ENCODE data around the gene KIAA0513.

KIAA0513 gene

DNA sequence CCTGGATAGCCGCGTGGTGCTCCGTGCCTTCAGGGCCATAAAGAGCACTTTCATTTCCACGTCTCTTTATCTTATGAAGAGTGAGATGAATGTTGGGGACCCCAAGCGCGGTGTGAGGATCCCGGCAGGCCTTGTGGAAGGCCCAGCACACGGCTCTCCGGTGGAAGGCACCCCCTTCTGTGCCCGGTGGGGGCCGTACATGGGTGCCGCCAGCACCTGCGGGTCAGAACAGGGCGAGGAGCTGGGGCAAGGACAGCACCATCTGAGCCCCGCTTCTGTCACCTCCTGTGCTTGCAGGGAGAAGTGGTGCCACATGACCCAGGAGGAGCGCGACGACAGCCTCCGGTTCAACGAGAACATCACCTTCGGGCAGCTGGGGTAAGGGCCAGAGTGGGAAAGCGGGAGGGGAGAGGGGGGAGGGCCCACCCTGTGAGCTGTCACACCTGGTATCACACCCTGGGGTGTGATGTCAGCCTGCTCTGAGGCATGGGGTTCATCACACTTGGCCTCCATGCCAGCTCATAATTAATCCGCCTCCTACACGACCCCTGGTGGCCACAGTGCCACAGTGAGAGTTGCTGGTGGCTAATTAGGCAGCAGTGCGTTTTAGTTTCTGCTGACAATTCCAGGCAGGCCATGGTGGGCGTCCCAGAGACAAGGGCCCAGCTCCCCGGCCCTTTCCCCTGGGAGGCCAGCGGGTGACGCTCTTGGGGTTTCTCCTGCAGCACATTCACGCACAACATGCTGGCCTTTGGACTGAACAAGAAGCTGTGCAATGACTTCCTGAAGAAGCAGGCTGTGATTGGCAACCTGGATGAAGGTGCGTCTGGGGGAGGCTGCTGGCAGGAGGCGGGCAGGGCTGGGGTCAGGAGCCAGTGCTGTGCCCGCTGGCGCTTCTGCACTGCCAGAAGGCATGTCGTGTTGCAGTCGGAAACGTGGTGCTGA lies 59.0 kb downstream of the KIAA0513 start:
- no peaks in the 10 kb centered on the region for H4K20me1 ChIP-seq (ENCODE audit: insufficient read depth, low read length, poor library complexity, severe bottlenecking)
- H2AFZ ChIP-seq (ENCODE audit: low read length) = no peak overlapping the region; the same call in 1 of the 2 replicates
- no peak overlapping the region for H3K4me2 ChIP-seq (ENCODE audit: low read depth, low read length, poor library complexity, severe bottlenecking)

DNA sequence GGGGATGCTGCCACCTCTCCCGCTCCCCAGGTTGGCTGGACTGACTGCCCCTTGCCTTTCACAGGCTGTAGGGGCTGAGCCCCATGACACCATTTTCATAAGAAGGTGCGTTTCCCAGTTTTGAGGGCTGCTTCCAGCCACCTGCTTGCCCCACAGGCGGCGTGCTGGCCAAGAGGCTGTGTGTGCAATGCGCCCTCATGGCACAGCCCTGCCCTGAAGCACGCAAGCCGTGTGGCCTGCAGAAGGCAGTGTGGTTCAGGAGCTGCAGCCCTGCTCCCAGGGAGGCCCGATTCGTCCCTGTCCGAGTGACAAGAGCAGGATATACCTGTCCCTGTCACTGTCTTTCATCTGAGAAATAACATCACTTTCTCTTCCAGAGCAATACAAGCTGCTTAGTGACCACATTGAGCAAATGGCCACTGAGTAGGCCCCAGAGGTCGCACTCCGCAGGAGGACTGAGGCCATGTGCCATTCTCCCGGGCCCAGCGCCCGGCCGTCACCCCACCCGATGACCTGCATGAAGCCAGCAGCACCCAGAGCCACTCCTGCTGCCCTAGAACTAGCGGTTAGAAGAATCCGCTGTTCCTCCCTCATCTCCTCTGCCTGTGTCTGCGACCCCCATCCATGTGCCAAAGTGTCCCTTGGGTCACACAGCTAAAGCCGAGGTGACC lies 60.4 kb downstream of the KIAA0513 start:
- Histone ChIP-seq H3K9ac (ENCODE audit: low read depth, low read length, poor library complexity, severe bottlenecking) (no peak overlapping the region), H3K4me2 (ENCODE audit: low read depth, low read length, poor library complexity, severe bottlenecking) (no peak overlapping the region), H3K36me3 (ENCODE audit: insufficient read depth, low read length) (no peaks in the 10 kb centered on the region), H3K4me3 (ENCODE audit: low read length, poor library complexity, severe bottlenecking) (no peak overlapping the region), H3K9me3 (ENCODE audit: insufficient read depth, low read depth, low read length) (no peaks in the 10 kb centered on the region), H3F3A (ENCODE audit: low read depth) (no peaks in the 10 kb centered on the region), H3K79me2 (ENCODE audit: insufficient read depth, low read length) (no peaks in the 10 kb centered on the region), H3K4me1 (ENCODE audit: insufficient read depth, low read length, poor library complexity, severe bottlenecking) (no peaks in the 10 kb centered on the region), H3K27me3 (ENCODE audit: insufficient read depth, low read length, poor library complexity, severe bottlenecking) (no peaks in the 10 kb centered on the region), H3K9me2 (replicated peaks; ENCODE audit: low read depth, low read length) (no peaks in the 10 kb centered on the region), H4K20me1 (ENCODE audit: insufficient read depth, low read length, poor library complexity, severe bottlenecking) (no peaks in the 10 kb centered on the region), H2AFZ (ENCODE audit: low read length) (no peak overlapping the region)
- no peak for TF ChIP-seq EZH2phosphoT487 (IDR thresholded peaks at IDR 0.05; ENCODE audit: borderline replicate concordance)
- TF ChIP-seq, protein P1, sequence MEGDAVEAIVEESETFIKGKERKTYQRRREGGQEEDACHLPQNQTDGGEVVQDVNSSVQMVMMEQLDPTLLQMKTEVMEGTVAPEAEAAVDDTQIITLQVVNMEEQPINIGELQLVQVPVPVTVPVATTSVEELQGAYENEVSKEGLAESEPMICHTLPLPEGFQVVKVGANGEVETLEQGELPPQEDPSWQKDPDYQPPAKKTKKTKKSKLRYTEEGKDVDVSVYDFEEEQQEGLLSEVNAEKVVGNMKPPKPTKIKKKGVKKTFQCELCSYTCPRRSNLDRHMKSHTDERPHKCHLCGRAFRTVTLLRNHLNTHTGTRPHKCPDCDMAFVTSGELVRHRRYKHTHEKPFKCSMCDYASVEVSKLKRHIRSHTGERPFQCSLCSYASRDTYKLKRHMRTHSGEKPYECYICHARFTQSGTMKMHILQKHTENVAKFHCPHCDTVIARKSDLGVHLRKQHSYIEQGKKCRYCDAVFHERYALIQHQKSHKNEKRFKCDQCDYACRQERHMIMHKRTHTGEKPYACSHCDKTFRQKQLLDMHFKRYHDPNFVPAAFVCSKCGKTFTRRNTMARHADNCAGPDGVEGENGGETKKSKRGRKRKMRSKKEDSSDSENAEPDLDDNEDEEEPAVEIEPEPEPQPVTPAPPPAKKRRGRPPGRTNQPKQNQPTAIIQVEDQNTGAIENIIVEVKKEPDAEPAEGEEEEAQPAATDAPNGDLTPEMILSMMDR (conservative IDR thresholded peaks at IDR 0.05; ENCODE audit: low read length) = no peak

More for the DNA sequence above, 59.0 kb downstream of the KIAA0513 start:
- Histone ChIP-seq H3K4me3 (ENCODE audit: low read length, poor library complexity, severe bottlenecking) (no peak overlapping the region), H3K9me3 (ENCODE audit: insufficient read depth, low read depth, low read length) (no peaks in the 10 kb centered on the region), H3K9ac (ENCODE audit: low read depth, low read length, poor library complexity, severe bottlenecking) (no peak overlapping the region), H3K36me3 (ENCODE audit: insufficient read depth, low read length) (no peaks in the 10 kb centered on the region), H3K4me1 (ENCODE audit: insufficient read depth, low read length, poor library complexity, severe bottlenecking) (no peaks in the 10 kb centered on the region), H3K27me3 (ENCODE audit: insufficient read depth, low read length, poor library complexity, severe bottlenecking) (no peaks in the 10 kb centered on the region), H3K79me2 (ENCODE audit: insufficient read depth, low read length) (no peaks in the 10 kb centered on the region), H3F3A (ENCODE audit: low read depth) (no peaks in the 10 kb centered on the region), H3K9me2 (replicated peaks; ENCODE audit: low read depth, low read length) (no peaks in the 10 kb centered on the region)
- TF ChIP-seq EZH2phosphoT487 (IDR thresholded peaks at IDR 0.05; ENCODE audit: borderline replicate concordance) = no peak
- TF ChIP-seq, protein P1 (conservative IDR thresholded peaks at IDR 0.05; ENCODE audit: low read length) = peak; percentile 75

DNA sequence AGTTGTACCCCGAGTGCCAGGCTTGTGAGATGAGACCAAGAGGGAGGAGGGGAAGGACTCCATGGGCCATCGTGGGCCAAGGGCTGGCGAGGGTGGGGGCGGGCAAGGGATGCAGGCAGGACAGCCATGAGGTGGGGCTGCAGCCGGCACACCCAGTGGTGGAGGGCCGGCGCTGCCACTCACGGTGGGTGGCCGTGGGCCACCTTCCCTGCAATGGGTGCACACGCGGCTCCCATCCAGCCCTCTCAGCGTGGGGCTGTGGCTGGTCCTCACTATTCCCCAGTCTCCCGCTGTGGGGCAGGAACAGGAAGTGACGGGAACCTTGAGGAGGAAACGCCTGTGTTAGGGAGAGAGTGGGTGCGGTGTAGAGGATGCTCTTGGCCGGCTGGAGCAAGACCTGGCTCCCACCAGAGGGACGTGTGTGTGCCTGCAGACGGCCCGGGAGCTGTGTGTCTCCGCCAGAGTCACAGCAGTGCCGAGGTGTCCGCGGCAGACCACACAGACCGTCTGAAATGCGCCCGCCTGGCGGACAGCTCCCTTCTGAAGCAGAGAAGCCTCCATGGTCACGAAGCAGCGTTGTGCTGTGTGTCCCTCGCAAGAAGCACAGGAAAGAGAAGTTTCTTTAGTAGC lies 61.1 kb downstream of the KIAA0513 start:
- H3K9ac ChIP-seq (ENCODE audit: low read depth, low read length, poor library complexity, severe bottlenecking) = no peak overlapping the region
- no peaks in the 10 kb centered on the region for H3F3A ChIP-seq (ENCODE audit: low read depth)
- H3K4me2 ChIP-seq (ENCODE audit: low read depth, low read length, poor library complexity, severe bottlenecking) = no peak overlapping the region

More for the DNA sequence above, 61.1 kb downstream of the KIAA0513 start:
- no peak overlapping the region for H3K4me3 ChIP-seq (ENCODE audit: low read length, poor library complexity, severe bottlenecking)
- no peaks in the 10 kb centered on the region for H3K9me2 ChIP-seq (replicated peaks; ENCODE audit: low read depth, low read length)
- no peaks in the 10 kb centered on the region for H3K4me1 ChIP-seq (ENCODE audit: insufficient read depth, low read length, poor library complexity, severe bottlenecking)
- H2AFZ ChIP-seq (ENCODE audit: low read length) = no peak overlapping the region
- no peaks in the 10 kb centered on the region for H3K79me2 ChIP-seq (ENCODE audit: insufficient read depth, low read length)
- no peak for TF ChIP-seq EZH2phosphoT487 (IDR thresholded peaks at IDR 0.05; ENCODE audit: borderline replicate concordance)
- TF ChIP-seq, protein P1 (conservative IDR thresholded peaks at IDR 0.05; ENCODE audit: low read length) = no peak
- H3K36me3 ChIP-seq (ENCODE audit: insufficient read depth, low read length) = no peaks in the 10 kb centered on the region
- no peaks in the 10 kb centered on the region for H3K27me3 ChIP-seq (ENCODE audit: insufficient read depth, low read length, poor library complexity, severe bottlenecking)
- no peaks in the 10 kb centered on the region for H4K20me1 ChIP-seq (ENCODE audit: insufficient read depth, low read length, poor library complexity, severe bottlenecking)
- no peaks in the 10 kb centered on the region for H3K9me3 ChIP-seq (ENCODE audit: insufficient read depth, low read depth, low read length)
